ENCODE measurements around the gene KBTBD7. TPM values are rescaled to one million over a fixed set of nuclear protein-coding genes. Genes with fewer than 3 reads are reported as not detected.

KBTBD7 gene
- total RNA-seq, 1 donor from 2014 or later, result 10.6 TPM

- peaks cover 5% of the 10 kb centered on the region for H3K4me1 Mint-ChIP-seq (ENCODE audit: low read depth)
- peaks cover 10% of the 10 kb centered on the region for H3K9me3 Mint-ChIP-seq (ENCODE audit: low read depth)
- no peak overlapping the region for H3K4me3 Mint-ChIP-seq (ENCODE audit: unreplicated experiment)
- H3K27me3 Mint-ChIP-seq (ENCODE audit: low read depth), result no peaks in the 10 kb centered on the region
- H3K27ac Mint-ChIP-seq (ENCODE audit: unreplicated experiment), result no peak overlapping the region
- no peak for DNase-seq (ENCODE audit: low spot score)
- peaks cover 6% of the 10 kb centered on the region for H3K36me3 Mint-ChIP-seq (ENCODE audit: low read depth)
- TF ChIP-seq CTCF (IDR thresholded peaks at IDR 0.05), result no peak
Measured at GRCh38 chr13:41216160-41216559, 21.8 kb upstream of the KBTBD7 start.

- no peak for DNase-seq (ENCODE audit: low spot score)
- no peak for TF ChIP-seq CTCF (IDR thresholded peaks at IDR 0.05)
- H3K36me3 Mint-ChIP-seq (ENCODE audit: low read depth), result peaks cover 10% of the 10 kb centered on the region
- H3K4me1 Mint-ChIP-seq (ENCODE audit: low read depth), result peaks cover 5% of the 10 kb centered on the region
- H3K27me3 Mint-ChIP-seq (ENCODE audit: low read depth), result no peaks in the 10 kb centered on the region
- no peak overlapping the region for H3K27ac Mint-ChIP-seq (ENCODE audit: unreplicated experiment)
- no peak overlapping the region for H3K4me3 Mint-ChIP-seq (ENCODE audit: unreplicated experiment)
- peaks cover 25% of the 10 kb centered on the region for H3K9me3 Mint-ChIP-seq (ENCODE audit: low read depth)
Measured at GRCh38 chr13:41213919-41214318, 19.6 kb upstream of the KBTBD7 start.

- Mint-ChIP-seq H3K36me3 (ENCODE audit: low read depth) (peaks cover 10% of the 10 kb centered on the region), H3K27ac (ENCODE audit: unreplicated experiment) (no peak overlapping the region), H3K4me1 (ENCODE audit: low read depth) (peaks cover 5% of the 10 kb centered on the region), H3K27me3 (ENCODE audit: low read depth) (no peaks in the 10 kb centered on the region), H3K4me3 (ENCODE audit: unreplicated experiment) (no peak overlapping the region), H3K9me3 (ENCODE audit: low read depth) (peaks cover 31% of the 10 kb centered on the region)
- TF ChIP-seq CTCF (IDR thresholded peaks at IDR 0.05), result no peak
- no peak for DNase-seq (ENCODE audit: low spot score)
Measured at GRCh38 chr13:41213316-41213715, 18.9 kb upstream of the KBTBD7 start.

GRCh38 chr13:41212881-41213280 is 18.5 kb upstream of the KBTBD7 start:
- Mint-ChIP-seq H3K9me3 (ENCODE audit: low read depth) (peaks cover 36% of the 10 kb centered on the region), H3K36me3 (ENCODE audit: low read depth) (peaks cover 10% of the 10 kb centered on the region), H3K27ac (ENCODE audit: unreplicated experiment) (no peak overlapping the region), H3K27me3 (ENCODE audit: low read depth) (no peaks in the 10 kb centered on the region), H3K4me3 (ENCODE audit: unreplicated experiment) (no peak overlapping the region), H3K4me1 (ENCODE audit: low read depth) (peaks cover 5% of the 10 kb centered on the region)
- no peak for DNase-seq (ENCODE audit: low spot score)
- no peak for TF ChIP-seq CTCF (IDR thresholded peaks at IDR 0.05)

GRCh38 chr13:41211062-41211461 is 16.7 kb upstream of the KBTBD7 start:
- H3K4me3 Mint-ChIP-seq (ENCODE audit: unreplicated experiment), result no peak overlapping the region
- no peak for TF ChIP-seq CTCF (IDR thresholded peaks at IDR 0.05)
- H3K27me3 Mint-ChIP-seq (ENCODE audit: low read depth), result no peaks in the 10 kb centered on the region
- H3K9me3 Mint-ChIP-seq (ENCODE audit: low read depth), result peaks cover 45% of the 10 kb centered on the region
- DNase-seq (ENCODE audit: low spot score), result no peak
- H3K4me1 Mint-ChIP-seq (ENCODE audit: low read depth), result peaks cover 2% of the 10 kb centered on the region
- peaks cover 12% of the 10 kb centered on the region for H3K36me3 Mint-ChIP-seq (ENCODE audit: low read depth)
- H3K27ac Mint-ChIP-seq (ENCODE audit: unreplicated experiment), result no peak overlapping the region

All from chondrocyte (in vitro differentiated cells).